ENCODE results near the gene BCAT1. TPM values are rescaled to one million over a fixed set of nuclear protein-coding genes. Genes with fewer than 3 reads are reported as not detected.

The BCAT1 gene
- total RNA-seq, 2 donors from 2014 or later, result 44.3 to 45.1 TPM

DNA sequence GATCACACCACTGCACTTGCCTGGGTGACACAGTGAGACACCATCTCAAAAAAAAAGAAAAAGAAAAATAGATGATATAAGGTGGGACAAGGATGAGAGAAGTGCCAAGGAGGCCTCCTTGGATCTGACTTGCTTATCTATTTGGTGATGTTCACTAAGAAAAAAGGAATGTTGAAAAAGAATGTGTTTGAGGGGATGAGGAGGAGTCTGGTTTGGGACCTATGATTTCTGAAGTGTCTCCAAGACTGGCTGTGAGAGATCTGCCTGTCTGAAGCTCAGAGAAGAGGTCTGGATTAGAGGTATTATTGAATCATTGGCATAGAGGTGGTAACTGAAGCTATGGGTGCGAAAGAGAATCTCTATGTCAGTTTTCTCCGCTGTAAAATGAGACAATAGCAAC is 42.8 kb downstream of the BCAT1 start:
- no peak for DNase-seq (ENCODE audit: low spot score)
- intact Hi-C loops (cut with DNase I), result no loop called here

DNA sequence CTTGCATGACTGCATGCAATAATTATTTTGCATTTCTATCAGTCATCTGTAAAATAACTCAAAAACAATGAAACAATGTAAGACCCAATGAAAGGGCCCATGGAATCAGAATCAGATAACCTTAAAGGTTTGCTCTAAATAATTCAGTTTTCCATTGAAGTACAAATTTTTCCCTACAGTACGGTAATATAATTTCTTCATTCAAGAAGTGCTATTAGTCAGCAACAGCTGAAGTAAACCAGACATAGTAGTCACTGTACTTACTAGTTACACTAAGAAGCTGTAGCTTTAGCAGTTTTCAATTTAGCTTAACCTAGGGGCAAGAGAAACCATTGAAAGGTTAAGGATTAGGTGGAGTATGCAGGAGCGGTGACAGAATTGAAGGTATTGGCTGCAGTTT is 43.5 kb downstream of the BCAT1 start:
- no peak for DNase-seq (ENCODE audit: low spot score)
- intact Hi-C loops (cut with DNase I), result no loop called here

DNA sequence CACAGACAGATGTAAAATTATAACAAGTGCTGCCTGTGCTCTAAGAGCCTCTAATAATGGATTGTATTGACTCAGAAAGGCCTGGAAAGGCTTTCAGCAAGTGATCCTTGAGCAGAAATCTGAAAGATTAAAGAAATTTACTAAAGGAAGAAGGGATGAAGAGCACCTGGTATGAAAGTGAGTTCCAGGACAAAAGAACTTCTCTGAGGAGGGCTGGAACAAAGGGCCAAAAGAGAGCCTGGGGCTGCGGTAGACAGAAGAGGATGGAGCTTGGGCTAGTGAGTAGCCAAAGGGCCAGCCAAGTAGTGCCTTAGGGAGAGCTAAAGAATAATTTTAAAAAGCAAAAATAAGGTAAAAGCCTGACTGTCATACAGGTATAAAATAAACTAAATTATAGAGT is 44.0 kb downstream of the BCAT1 start:
- DNase-seq (ENCODE audit: low spot score), result no peak
- intact Hi-C loops (cut with DNase I), result no loop called here

DNA sequence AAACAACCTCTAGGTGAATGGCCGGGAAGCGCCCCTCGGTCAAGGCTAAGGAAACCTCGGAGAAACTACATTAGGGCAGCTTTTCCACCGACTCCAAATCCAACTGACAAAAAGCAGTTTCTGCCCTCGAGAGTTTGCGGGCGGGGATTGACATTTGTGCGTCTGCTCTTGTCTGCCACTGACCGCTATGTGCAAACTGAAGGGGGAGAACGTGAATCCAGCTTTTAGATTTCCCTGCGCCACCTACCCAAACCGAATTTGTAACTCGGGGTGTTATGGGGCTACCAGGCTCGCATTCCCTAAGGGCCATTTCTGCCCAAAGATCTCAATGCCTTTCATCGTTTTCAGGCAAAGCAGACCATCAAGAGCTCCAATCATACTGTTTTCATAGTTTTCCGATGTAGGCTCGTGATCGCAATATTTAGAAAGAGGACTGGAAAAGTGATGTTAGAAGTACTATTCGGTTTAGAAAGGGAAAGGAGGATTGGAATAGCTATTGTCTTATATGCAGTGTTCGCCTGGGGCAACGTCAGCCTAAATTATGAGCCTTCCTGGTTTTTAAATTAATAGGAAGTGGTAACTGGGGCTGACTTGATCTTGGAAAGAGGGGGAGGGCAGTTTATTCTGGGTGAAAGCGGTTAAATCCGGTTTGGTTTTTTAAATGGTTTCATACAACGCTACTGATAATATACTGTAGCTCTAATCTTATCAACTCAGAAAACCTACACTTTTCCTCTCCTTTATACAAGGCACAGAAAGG is 45.4 kb downstream of the BCAT1 start:
- intact Hi-C loops (cut with DNase I), result no loop called here
- DNase-seq (ENCODE audit: low spot score), result no peak

DNA sequence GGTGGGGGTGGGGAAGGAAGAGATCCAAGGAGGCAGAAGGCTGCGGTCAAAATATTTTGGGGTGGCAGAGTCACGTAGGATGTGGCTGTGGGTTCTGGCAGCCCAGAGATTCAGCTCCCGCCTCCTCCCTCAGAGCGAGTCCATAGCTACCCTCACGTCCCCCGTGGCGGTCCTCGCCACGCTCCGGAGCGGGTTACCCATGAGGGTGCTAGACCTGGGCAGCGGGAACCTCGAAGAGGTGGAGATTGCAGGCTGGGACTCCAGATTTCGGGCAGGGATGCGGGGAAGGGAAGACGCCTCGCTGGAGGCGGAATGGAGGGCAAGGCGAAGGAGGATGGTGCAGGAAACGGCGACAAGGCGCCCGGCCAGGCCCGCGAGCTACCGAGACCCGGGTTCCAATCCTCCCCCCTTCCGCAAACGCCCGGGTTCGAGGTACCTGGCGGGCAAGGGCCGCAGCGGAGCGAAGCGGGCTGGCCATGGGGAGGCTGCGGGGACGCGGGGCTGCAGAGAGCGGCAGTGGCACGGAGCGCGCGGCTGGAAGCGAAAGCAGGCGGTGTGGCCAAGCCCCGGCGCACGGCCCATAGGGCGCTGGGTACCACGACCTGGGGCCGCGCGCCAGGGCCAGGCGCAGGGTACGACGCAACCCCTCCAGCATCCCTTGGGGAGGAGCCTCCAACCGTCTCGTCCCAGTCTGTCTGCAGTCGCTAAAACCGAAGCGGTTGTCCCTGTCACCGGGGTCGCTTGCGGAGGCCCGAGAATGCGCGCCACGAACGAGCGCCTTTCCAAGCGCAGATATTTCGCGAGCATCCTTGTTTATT is 46.2 kb downstream of the BCAT1 start:
- DNase-seq (ENCODE audit: low spot score), result peak; percentile 83
- intact Hi-C loops (cut with DNase I), result no loop called here

DNA sequence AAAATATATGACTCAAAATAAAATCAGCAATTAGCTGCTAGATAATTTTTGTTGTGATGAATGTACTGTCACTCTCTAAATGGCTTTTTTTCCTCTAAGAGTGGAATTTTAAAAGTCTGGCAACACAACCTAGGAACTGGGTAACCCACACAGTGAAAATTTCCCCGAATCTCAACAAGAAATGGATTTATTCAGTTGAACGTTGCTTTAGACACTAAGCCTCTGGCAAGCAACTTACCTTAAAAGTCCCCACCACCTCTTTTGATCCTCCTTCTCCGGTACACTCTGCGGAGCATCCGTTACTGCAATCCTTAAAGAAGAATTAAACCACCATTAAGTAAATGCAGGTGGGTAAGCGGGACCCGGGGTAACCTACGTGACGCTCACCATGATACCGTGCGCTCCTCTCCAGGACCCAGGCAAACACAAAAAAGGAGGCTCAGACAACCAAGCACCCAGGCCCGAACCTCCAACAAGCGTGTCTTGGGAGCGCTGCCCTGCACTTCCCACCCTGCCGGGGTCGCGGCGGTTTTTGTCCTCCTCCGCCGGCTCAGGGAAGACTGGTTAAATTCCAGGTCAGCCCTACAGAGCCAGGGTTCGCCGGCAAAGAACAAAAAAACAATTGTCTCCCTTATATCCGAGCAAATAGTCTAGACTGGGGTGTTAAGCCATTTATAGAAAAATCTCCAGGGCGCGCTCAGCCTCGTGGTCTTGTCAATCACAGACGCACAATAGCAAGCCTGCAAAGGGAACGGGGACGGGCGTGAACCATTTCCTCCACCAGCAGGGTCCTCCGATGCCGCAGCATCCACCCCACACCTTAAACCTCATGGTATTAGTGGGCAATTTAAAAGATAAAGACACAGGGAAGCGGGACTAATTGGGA is 47.1 kb downstream of the BCAT1 start:
- intact Hi-C loops (cut with DNase I), result no loop called here
- DNase-seq (ENCODE audit: low spot score), result no peak

DNA sequence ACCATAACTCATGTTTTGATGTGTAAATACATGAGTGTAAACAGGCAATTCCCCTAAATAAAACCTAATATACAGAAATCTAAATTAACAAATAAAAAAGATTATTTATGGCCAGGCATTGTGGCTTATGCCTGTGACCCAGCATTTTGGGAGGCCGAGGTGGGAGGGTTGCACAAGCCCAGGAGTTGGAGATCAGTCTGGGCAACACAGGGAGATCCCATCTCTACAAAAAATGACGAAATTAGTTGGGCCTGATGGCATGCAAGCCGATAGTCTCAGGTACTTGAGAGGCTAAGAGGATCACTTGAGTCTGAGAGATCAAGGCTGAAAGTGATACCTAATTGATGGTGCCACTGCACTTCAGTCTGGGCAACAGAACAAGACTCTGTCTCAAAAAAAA is 48.7 kb downstream of the BCAT1 start:
- intact Hi-C loops (cut with DNase I), result no loop called here
- no peak for DNase-seq (ENCODE audit: low spot score)

DNA sequence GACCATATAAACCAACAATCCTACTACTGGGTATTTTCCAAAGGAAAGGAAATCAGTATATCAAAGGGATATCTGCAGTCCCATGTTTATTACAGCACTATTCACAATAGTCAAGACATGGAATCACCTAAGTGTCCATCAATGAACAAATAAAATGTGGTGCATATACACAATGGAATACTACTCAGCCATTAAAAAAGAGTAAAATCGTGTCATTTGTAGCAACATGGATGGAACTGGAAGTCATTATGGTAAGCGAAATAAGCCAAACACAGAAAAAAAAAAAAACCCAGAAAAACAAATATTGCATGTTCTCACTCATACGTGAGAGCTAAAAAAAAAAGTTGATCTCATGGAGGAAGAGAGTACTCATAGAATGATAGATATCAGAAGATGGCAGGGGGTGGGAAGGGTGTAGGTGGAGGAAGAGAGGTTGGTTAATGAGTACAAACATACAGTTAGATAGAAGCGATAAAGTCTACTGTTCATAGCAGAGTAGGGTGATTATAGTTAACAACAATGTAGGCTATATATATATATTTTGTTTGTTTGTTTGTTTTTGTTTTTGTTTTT is 49.3 kb downstream of the BCAT1 start:
- intact Hi-C loops (cut with DNase I), result no loop called here
- no peak for DNase-seq (ENCODE audit: low spot score)

DNA sequence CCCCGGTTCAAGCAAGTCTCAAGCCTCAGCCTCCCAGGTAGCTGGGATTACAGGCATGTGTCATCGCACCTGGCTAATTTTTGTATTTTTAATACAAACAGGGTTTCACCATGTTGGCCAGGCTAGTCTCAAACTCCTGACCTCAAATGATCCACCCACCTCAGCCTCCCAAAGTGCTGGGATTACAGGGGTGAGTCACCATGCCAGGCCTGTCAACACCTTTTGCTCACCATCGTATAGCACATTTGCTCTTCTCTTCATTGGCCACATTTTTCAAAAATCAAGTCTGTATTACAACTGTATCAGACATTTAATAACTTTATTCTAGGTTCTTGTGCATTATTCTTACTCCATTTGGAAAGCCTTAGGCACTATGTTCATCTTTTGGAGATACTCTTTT is 50.3 kb downstream of the BCAT1 start:
- intact Hi-C loops (cut with DNase I), result no loop called here

DNA sequence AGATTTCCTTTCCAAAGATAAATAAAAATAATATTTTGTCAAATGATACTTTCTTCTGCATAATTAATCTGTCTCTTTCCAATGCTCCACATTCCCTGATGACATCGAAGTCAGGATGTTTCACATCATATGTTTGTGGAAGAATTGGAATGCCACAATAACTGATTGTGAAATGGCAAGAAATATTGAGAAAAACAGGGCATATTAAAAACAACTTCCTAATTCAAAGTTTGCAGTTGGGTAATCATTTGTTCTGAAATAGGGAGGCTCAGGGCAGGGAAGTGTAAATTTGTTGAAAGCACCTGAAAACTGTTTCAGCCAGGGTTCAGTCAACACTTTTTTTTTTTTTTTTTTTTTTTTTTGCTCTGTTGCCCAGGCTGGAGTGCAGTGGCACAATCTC is 50.7 kb downstream of the BCAT1 start:
- DNase-seq (ENCODE audit: low spot score), result no peak
- intact Hi-C loops (cut with DNase I), result no loop called here

More for the DNA sequence above, 50.3 kb downstream of the BCAT1 start:
- no peak for DNase-seq (ENCODE audit: low spot score)

DNA sequence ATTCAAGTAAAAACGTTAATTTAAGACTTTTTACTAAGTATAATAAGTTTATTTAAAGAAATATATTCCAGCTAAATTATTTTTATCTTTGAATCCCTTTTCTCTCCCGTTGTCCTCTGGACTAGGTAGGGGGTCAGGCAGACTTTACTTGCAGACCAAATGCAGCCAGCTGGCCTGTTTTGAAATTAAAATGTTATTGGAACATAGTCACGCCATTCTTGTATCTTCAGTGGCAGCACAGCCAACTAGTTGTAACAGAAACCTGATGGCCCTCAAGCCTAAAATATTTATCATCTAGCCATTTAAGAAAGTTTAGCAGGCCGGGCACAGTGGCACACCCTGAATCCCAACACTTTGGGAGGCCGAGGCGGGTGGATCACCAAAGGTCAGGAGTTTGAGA is 52.7 kb downstream of the BCAT1 start:
- intact Hi-C loops (cut with DNase I), result no loop called here
- no peak for DNase-seq (ENCODE audit: low spot score)

DNA sequence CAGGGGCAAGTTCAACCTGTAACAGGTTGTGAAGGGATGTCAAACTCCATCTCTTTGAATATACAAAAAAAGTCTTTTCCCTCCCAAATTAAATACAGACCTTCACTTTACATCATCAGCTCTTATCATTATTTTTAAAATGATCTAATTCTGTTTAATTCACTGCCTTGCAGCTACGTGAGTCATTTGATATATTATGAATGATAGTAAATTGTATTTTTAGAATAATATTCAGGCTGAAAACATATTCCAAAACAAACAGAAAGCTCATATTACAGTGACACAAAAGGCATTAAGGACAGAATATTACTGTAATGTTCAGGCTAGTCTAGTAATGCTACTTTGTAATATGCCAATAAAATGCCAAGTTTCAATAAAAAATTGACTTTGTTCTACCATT is 53.3 kb downstream of the BCAT1 start:
- intact Hi-C loops (cut with DNase I), result no loop called here
- no peak for DNase-seq (ENCODE audit: low spot score)

DNA sequence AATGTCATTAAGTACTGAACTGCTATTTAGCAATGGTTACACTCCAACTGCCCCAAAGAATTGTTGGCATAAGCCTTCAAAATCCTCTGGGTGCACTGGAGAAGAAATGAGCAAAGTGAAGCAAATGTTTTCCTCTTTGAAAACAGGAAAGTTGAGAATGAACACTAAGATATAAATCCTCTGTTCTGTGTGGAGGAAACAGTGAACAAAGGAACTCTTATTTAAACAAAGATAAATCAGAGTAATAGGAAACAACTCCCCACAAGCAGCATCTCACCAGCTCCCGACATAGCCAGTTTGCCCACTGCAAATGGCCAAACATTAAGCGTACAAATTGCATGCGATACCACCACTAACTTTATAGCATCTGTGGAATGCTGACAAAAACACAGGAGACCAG is 54.0 kb downstream of the BCAT1 start:
- no peak for DNase-seq (ENCODE audit: low spot score)
- intact Hi-C loops (cut with DNase I), result loop anchor here in 1 of 2 donors (5.0 kb wide), 1 partner anchor 1513 kb away; no protein-coding TSS in a partner anchor

DNA sequence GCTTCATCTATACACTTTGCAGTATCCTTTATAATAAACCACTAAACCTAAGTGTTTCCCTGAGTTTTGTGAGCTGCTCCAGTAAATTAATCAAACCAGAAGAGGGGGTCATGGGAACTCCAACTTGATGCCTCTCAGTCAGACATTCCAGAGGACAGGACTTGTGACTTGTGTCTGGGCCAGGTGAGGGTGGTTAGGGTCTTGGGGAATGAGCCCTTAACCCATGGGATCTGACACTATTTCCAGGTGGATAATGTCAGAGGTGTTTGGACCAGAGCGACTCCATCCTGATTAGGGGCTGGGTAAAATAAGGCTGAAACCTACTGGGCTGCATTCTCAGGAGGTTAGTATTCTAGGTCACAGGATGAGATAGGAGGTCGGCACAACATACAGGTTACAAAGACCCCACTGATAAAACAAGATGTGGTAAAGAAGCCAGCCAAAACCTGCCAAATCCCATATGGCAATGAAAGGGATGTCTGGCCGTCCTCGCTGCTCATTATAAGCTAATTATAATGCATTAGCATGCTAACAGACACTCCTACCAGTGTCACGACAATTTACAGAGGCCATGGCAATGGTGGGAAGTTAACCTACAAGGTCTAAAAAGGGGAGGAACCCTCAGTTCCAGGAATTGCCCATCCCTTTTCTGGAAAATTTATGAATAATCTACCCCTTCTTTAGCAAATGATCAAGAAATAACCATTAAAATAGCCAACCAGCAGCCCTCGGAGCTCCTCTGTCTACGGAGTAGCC is 58.7 kb downstream of the BCAT1 start:
- intact Hi-C loops (cut with DNase I), result loop anchor here in 1 of 2 donors (5.0 kb wide), 1 partner anchor 1508 kb away; no protein-coding TSS in a partner anchor
- DNase-seq (ENCODE audit: low spot score), result no peak

DNA sequence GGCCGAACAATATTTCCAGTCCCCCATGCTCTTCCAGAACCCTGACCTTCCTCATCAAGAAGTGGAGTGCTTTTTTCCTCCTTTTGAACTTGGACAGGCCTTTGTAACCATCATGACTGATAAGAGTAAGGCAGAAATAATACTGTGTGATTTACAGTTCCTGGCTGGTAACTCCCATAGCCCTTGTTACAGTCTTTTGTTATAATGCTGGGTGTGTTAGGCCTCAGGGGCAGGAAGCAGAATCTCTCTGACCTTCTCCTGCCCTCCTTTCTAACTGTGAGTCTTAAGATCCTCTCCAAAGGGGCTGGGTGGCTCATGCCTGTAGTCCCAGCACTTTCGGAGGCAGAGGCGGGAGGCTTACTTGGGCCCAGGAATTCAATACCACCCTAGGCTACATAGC is 59.5 kb downstream of the BCAT1 start:
- no peak for DNase-seq (ENCODE audit: low spot score)
- intact Hi-C loops (cut with DNase I), result no loop called here

DNA sequence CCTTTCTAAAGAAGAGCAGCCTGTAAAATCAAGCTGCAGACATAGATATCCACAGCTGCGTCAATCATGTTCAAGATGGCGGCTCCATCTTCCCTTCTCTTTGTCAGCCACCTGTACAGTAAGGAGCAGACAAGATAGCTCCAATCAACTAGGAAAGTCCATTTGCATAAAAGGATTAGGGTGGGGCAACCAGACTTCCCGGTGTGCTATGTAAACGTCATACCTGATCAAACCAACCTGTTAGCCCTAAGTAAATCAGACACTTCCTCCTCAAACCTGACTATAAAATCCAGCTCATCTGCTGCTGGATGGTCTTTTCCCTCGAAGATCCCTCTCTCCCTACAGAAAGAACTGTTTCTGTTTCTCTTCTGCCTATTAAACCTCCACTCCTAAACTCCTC is 60.1 kb downstream of the BCAT1 start:
- intact Hi-C loops (cut with DNase I), result no loop called here
- no peak for DNase-seq (ENCODE audit: low spot score)

DNA sequence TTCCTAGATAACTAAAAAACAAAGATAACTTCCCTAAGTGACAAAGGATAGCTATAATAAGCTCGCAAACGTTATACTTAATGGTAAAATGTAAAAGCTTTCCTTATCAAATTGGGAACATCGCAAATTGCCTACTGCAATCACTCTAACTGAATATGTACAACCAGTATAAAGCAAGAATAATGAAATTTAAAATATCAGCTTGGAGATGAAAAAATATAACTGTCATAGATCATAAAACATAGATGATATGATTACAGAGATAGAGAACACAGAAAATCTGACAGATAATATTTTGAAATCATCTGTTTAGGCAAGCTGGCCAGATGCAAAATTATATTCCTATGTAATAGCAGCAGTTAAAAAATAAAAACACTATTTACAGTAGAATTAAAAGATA is 64.0 kb downstream of the BCAT1 start:
- no peak for DNase-seq (ENCODE audit: low spot score)
- intact Hi-C loops (cut with DNase I), result no loop called here

DNA sequence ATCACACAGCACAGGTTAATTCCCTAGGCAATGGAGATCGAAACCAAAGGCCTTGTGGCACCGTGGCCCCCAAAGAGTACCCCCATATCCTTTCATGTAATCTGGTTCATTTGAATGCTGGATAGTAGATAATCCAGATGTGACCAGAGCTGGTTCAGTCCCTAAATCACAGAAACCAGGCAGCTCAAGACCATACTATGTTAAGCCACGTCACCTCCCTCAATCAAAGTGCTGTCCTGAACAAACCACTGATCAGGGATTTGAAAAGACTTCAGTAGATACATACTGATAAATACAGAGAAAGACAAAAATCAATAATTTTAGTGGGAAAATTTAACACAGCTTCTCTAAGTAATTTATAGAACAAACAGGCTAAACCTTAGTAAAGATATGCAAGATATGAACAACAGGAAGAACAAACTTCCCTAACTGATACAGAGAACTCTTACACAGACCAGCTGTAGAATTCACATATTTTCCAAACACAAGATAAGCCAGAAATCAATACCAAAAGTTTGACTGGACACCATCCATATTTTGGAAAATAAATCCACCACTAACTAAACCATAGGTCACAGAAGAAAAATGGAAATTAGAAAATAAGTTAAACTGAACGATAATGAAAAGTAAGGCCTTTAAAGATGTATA is 67.1 kb downstream of the BCAT1 start:
- intact Hi-C loops (cut with DNase I), result no loop called here
- no peak for DNase-seq (ENCODE audit: low spot score)

Measured in posterior vena cava (tissue), 2 donors.